HepG2 (cell line): Measurements from ENCODE around the gene CRHBP. TPM values are rescaled to one million over a fixed set of nuclear protein-coding genes. Genes with fewer than 3 reads are reported as not detected.

Source experiments
- ATAC-seq: fragments of 200-7000 bp; cut with Tn5 transposase; 3 replicates; pipeline ENCODE4 v1.9.1; 2020; ENCODE audit warnings: mild to moderate bottlenecking, moderate library complexity
- BruUV-seq: library from RNA; stranded (reverse); fragments of 400-500 nt; replicated peaks from 2 replicates; lab custom pipeline; 2021; lab: Mats Ljungman, UMichigan
- CTCF ChIA-PET: fragments of 300-600 bp; formaldehyde crosslinking; extraction: SDS; loops from one replicate; lab custom pipeline; 2021; ENCODE audit warnings: low total read pairs, inconsistent platforms, low intra/inter-chr PET ratio; lab: Yijun Ruan, JAX
- POLR2A ChIA-PET: fragments of 350-600 bp; sonication (Branson Sonifier 250); formaldehyde crosslinking; loops from one replicate; lab custom pipeline; 2020; ENCODE audit warnings: antibody characterized with exemption, inconsistent platforms; lab: Yijun Ruan, JAX
- DNase-seq: peaks from one replicate; pipeline ENCODE4 v3.0.0-alpha.2; 2015; ENCODE audit warnings: low spot score
- FAIRE-seq: peaks from 3 replicates; lab custom pipeline; 2011; peaks lifted over from hg19 to GRCh38; lab: Jason Lieb, UNC
- H2AFZ ChIP-seq: one replicate; pipeline ENCODE4 v1.6.1; 2011; ENCODE audit warnings: low read length, inconsistent platforms
- H3K27ac ChIP-seq: fragments of 300-600 bp; 3 replicates; pipeline ENCODE4 v1.8.0; 2011; ENCODE audit warnings: mixed run types, mild to moderate bottlenecking, mixed read lengths, low read length, inconsistent platforms; ENCODE audit not compliant: insufficient read depth; ENCODE audit errors: extremely low read length
- H3K27me3 ChIP-seq, 2 experiments: fragments of 200-600 bp in 1 of 2; 2 replicates in 1 of 2; 3 replicates in 1 of 2; pipeline versions ENCODE4 v1.6.0 to v1.8.0; 2011; ENCODE audit warnings: low read length in 2 of 2, mild to moderate bottlenecking in 2 of 2, moderate library complexity in 2 of 2, inconsistent platforms in 1 of 2; ENCODE audit not compliant: insufficient read depth in 2 of 2, control insufficient read depth in 1 of 2
- H3K36me3 ChIP-seq, 2 experiments: fragments of 200-600 bp in 1 of 2; replicated peaks in 1 of 2; 2 replicates in 1 of 2; 3 replicates in 1 of 2; pipeline versions ENCODE4 v1.5.1 to v1.8.0; 2011; ENCODE audit warnings: low read length in 2 of 2, inconsistent platforms in 1 of 2; ENCODE audit not compliant: insufficient read depth in 2 of 2, control insufficient read depth in 1 of 2
- H3K4me1 ChIP-seq: 2 replicates; pipeline ENCODE4 v1.5.1; 2012; ENCODE audit warnings: low read length, inconsistent platforms; ENCODE audit not compliant: insufficient read depth
- H3K4me2 ChIP-seq: 2 replicates; pipeline ENCODE4 v1.6.0; 2011; ENCODE audit warnings: low read depth, low read length, inconsistent platforms
- H3K4me3 ChIP-seq, 3 experiments: fragments of 200-600 bp in 1 of 3; sonication (generic), shearing (Covaris generic) in 1 of 3; replicated peaks in 1 of 3; 2 replicates each; pipeline ENCODE4 v1.5.1; 2011 to 2016; ENCODE audit warnings: low read length in 3 of 3, inconsistent platforms in 2 of 3, low read depth in 2 of 3, mild to moderate bottlenecking in 2 of 3, control low read depth in 1 of 3, mixed read lengths in 1 of 3; ENCODE audit not compliant: insufficient read depth in 1 of 3
- H3K79me2 ChIP-seq: one replicate; pipeline ENCODE4 v1.6.1; 2011; ENCODE audit warnings: low read length, inconsistent platforms; ENCODE audit not compliant: insufficient read depth
- H3K9ac ChIP-seq: 2 replicates; pipeline ENCODE4 v1.6.0; 2011; ENCODE audit warnings: mild to moderate bottlenecking, low read depth, low read length, inconsistent platforms; ENCODE audit not compliant: insufficient read depth
- H3K9me3 ChIP-seq: 2 replicates; pipeline ENCODE4 v1.5.1; 2012; ENCODE audit warnings: mild to moderate bottlenecking, low read length
- H4K20me1 ChIP-seq: 2 replicates; pipeline ENCODE4 v1.6.0; 2011; ENCODE audit warnings: inconsistent platforms, mild to moderate bottlenecking, low read length, moderate library complexity; ENCODE audit not compliant: insufficient read depth
- HNF1A ChIP-seq, 2 experiments: sonication (generic) in 1 of 2; formaldehyde crosslinking in 1 of 2; IDR thresholded peaks; 2 replicates each; pipeline versions ENCODE4 v1.4.0 to v1.6.1; 2016 to 2020; ENCODE audit warnings: borderline replicate concordance in 1 of 2, low read depth in 1 of 2, mild to moderate bottlenecking in 1 of 2, missing genetic modification reagents in 1 of 2
- HNRNPUL1 ChIP-seq: fragments of 200-400 bp; formaldehyde crosslinking; IDR thresholded peaks from 2 replicates; pipeline ENCODE4 v1.6.1; 2017; ENCODE audit warnings: low read depth, mild to moderate bottlenecking, low read length, moderate library complexity
- KDM5A ChIP-seq: fragments of 200-600 bp; sonication (generic); IDR thresholded peaks from 2 replicates; pipeline ENCODE4 v1.7.0; 2018; ENCODE audit warnings: antibody characterized with exemption, mild to moderate bottlenecking, low read length, borderline replicate concordance
- LBX2 ChIP-seq: sonication (generic); formaldehyde crosslinking; IDR thresholded peaks from 2 replicates; pipeline ENCODE4 v1.5.0; 2020; ENCODE audit warnings: missing genetic modification reagents, mild to moderate bottlenecking, borderline replicate concordance
- PRMT3 ChIP-seq: sonication (generic); formaldehyde crosslinking; IDR thresholded peaks from 2 replicates; pipeline ENCODE4 v1.8.1; 2022; ENCODE audit warnings: low read depth, mild to moderate bottlenecking, moderate library complexity, missing genetic modification reagents, borderline replicate concordance
- RCOR2 ChIP-seq: IDR thresholded peaks from 2 replicates; pipeline ENCODE4 v1.6.1; 2016; ENCODE audit warnings: missing biosample characterization, missing genetic modification reagents
- RFX1 ChIP-seq: fragments of 450-650 bp; IDR thresholded peaks from 2 replicates; pipeline ENCODE4 v1.6.1; 2017
- SMAD1 ChIP-seq: sonication (generic); formaldehyde crosslinking; IDR thresholded peaks from 2 replicates; pipeline ENCODE4 v1.4.0; 2020; ENCODE audit warnings: missing genetic modification reagents, low read depth, mild to moderate bottlenecking, borderline replicate concordance
- ZNF17 ChIP-seq: sonication (generic); formaldehyde crosslinking; IDR thresholded peaks from 2 replicates; pipeline ENCODE4 v1.5.0; 2020; ENCODE audit warnings: mild to moderate bottlenecking, missing genetic modification reagents
- ZNF180 ChIP-seq: sonication (generic); formaldehyde crosslinking; IDR thresholded peaks from 2 replicates; pipeline ENCODE4 v1.4.0; 2020; ENCODE audit warnings: low read depth, missing genetic modification reagents, borderline replicate concordance
- ZNF30 ChIP-seq: sonication (generic); formaldehyde crosslinking; IDR thresholded peaks from 2 replicates; pipeline ENCODE4 v1.5.0; 2020; ENCODE audit warnings: mild to moderate bottlenecking, missing genetic modification reagents
- WGBS: methylation state at CpG from one replicate; pipeline ENCODE4 v1.1.6; 2017; ENCODE audit warnings: low lambda C conversion rate; 5-methylcytosine and 5-hydroxymethylcytosine counted together
- in situ Hi-C: cut with HindIII; loops from 2 replicates; pipeline ENCODE4 v1.10.0; 2017; ENCODE audit warnings: low pct_unique_long_range_greater_than_20kb; ENCODE audit not compliant: extremely low pct_ligation_motif_present
- intact Hi-C: fragments of 100-400 bp; cut with micrococcal nuclease; formaldehyde crosslinking; loops from one replicate; pipeline ENCODE4 v1.10.0; 2022; ENCODE audit not compliant: unreplicated experiment
- polyA plus RNA-seq, 8 experiments: library from polyadenylated mRNA; depleted of rRNA in 3 of 8; stranded (reverse) in 7 of 8; unstranded in 1 of 8; fragments of >200 nt; fragmentation: Illumina TruSeq in 4 of 8; extraction: Trizol in 4 of 8; gene quantifications; 2 replicates each; pipeline versions ENCODE4 v1.2.1 to v1.2.3, GENCODE V29; 2011 to 2016; ENCODE audit warnings: low read depth in 4 of 8, missing spikeins in 1 of 8, mixed read lengths in 1 of 8; ENCODE audit not compliant: insufficient read depth in 1 of 8
- total RNA-seq, 5 experiments: library from RNA; depleted of rRNA; stranded (reverse); fragments of >200 nt; fragmentation: Illumina TruSeq; extraction: Trizol; gene quantifications; 2 replicates each; pipeline ENCODE4 v1.2.3, GENCODE V29; 2016; ENCODE audit warnings: low read depth in 1 of 5

CRHBP gene
- total and polyA plus RNA-seq, 2 of the 13 experiments (the other 11 are each of a cell fraction or from before 2014, with no cell fraction given) = not detected

GRCh38 chr5:76974785-76975184 is 21.9 kb downstream of the CRHBP start:
- Histone ChIP-seq H3K9ac (no peak overlapping the region), H3K36me3 (no peaks in the 10 kb centered on the region), H3K9me3 (no peaks in the 10 kb centered on the region), H3K79me2 (no peaks in the 10 kb centered on the region), H4K20me1 (no peaks in the 10 kb centered on the region), H2AFZ (no peak overlapping the region), H3K4me1 (no peaks in the 10 kb centered on the region), H3K27me3 (no peaks in the 10 kb centered on the region), H3K4me2 (no peak overlapping the region), H3K27ac (no peak overlapping the region), H3K4me3 (no peak overlapping the region)
- in situ Hi-C loops (no loop called here), intact Hi-C loops (no loop called here)
- no peak for FAIRE-seq
- TF ChIP-seq LBX2 (CRISPR knock-in tag) = no peak
- TF ChIP-seq ZNF180 = no peak
- no peak for ATAC-seq
- ChIA-PET POLR2A (no interaction called here), CTCF (no interaction called here)
- 3% methylated on average over 2 of the region's 2 CpGs for WGBS
- DNase-seq = no peak
- no TSS peak for BruUV-seq

GRCh38 chr5:76978869-76979268 is 26.0 kb downstream of the CRHBP start:
- DNase-seq (no peak), FAIRE-seq (no peak), ATAC-seq (no peak)
- ChIA-PET POLR2A (no interaction called here), CTCF (no interaction called here)
- in situ Hi-C loops (no loop called here), intact Hi-C loops (no loop called here)
- no peak overlapping the region for H3K9ac ChIP-seq
- no peaks in the 10 kb centered on the region for H4K20me1 ChIP-seq
- H3K4me1 ChIP-seq = peaks cover 5% of the 10 kb centered on the region; the same call in 1 of the 2 replicates
- H3K27ac ChIP-seq = no peak overlapping the region
- no peaks in the 10 kb centered on the region for H3K9me3 ChIP-seq
- no peaks in the 10 kb centered on the region for H3K36me3 ChIP-seq
- H3K4me3 ChIP-seq = no peak overlapping the region
- H2AFZ ChIP-seq = no peak overlapping the region
- H3K27me3 ChIP-seq = no peaks in the 10 kb centered on the region
- no TSS peak for BruUV-seq
- H3K4me2 ChIP-seq = no peak overlapping the region
- H3K79me2 ChIP-seq = no peaks in the 10 kb centered on the region
- 0% methylated on average over 2 of the region's 2 CpGs for WGBS
- TF ChIP-seq RCOR2 (no peak), HNF1A (IDR thresholded peaks at IDR 0.05; ENCODE audit: low read depth) (no peak), HNF1A (CRISPR knock-in tag; IDR thresholded peaks at IDR 0.05; ENCODE audit: borderline replicate concordance) (no peak), ZNF180 (no peak), KDM5A (no peak), RFX1 (no peak), ZNF30 (CRISPR knock-in tag) (no peak), HNRNPUL1 (no peak), ZNF17 (no peak), SMAD1 (CRISPR knock-in tag) (no peak), PRMT3 (CRISPR knock-in tag) (no peak)
